ENCODE measurements around the gene COL2A1.
A peak's percentile ranks its signal among the peaks of the same experiment; 100 is the strongest.
"Not testable (repeated sequence)": the region's sequence is repeated elsewhere in the genome, so short reads cannot be mapped to it uniquely, and the experiment has no call there.

COL2A1 gene

GRCh38 chr12:47975816-47976215, 28.5 kb downstream of the COL2A1 start:
- no peak for DNase-seq (ENCODE audit: low spot score)

GRCh38 chr12:47975036-47975620, 29.1 kb downstream of the COL2A1 start:
- DNase-seq (ENCODE audit: low spot score) = no peak

GRCh38 chr12:47973870-47974269, 30.4 kb downstream of the COL2A1 start:
- DNase-seq (ENCODE audit: low spot score) = no peak

GRCh38 chr12:47972895-47973294, 31.4 kb downstream of the COL2A1 start:
- no peak for DNase-seq (ENCODE audit: low spot score)

GRCh38 chr12:47970843-47971242, 33.4 kb downstream of the COL2A1 start:
- DNase-seq (ENCODE audit: low spot score) = no peak

- no peak for DNase-seq (ENCODE audit: low spot score)
Observed at GRCh38 chr12:47969845-47970244, 34.4 kb downstream of the COL2A1 start.

- DNase-seq (ENCODE audit: low spot score) = no peak
Observed at GRCh38 chr12:47967461-47968321, 36.6 kb downstream of the COL2A1 start.

- DNase-seq (ENCODE audit: low spot score) = no peak
Observed at GRCh38 chr12:47965581-47965980, 38.7 kb downstream of the COL2A1 start.

- DNase-seq (ENCODE audit: low spot score) = peak; percentile 70
Observed at GRCh38 chr12:47964106-47964728, 40.1 kb downstream of the COL2A1 start.

GRCh38 chr12:47963340-47964040, 40.8 kb downstream of the COL2A1 start, which contains the start of gene TMEM106C:
Gene TMEM106C, plus strand, starts transcription at chr12:47963596. Its CDS starts 641 bp downstream, at chr12:47964237.
- peak; percentile 100 for DNase-seq (ENCODE audit: low spot score)

GRCh38 chr12:47962198-47962597, 42.1 kb downstream of the COL2A1 start:
- DNase-seq (ENCODE audit: low spot score) = no peak

GRCh38 chr12:47957671-47958070, 46.6 kb downstream of the COL2A1 start:
- DNase-seq (ENCODE audit: low spot score) = not testable (repeated sequence)

- no peak for DNase-seq (ENCODE audit: low spot score)
Observed at GRCh38 chr12:47955059-47955458, 49.2 kb downstream of the COL2A1 start.

- DNase-seq (ENCODE audit: low spot score) = no peak
Observed at GRCh38 chr12:47954467-47955045, 49.7 kb downstream of the COL2A1 start.

GRCh38 chr12:47954058-47954457, 50.2 kb downstream of the COL2A1 start:
- DNase-seq (ENCODE audit: low spot score) = no peak

- DNase-seq (ENCODE audit: low spot score) = no peak
Observed at GRCh38 chr12:47950856-47951468, 53.3 kb downstream of the COL2A1 start.

- peak; percentile 92 for DNase-seq (ENCODE audit: low spot score)
Observed at GRCh38 chr12:47949441-47950341, 54.6 kb downstream of the COL2A1 start.

GRCh38 chr12:47947341-47947740, 56.9 kb downstream of the COL2A1 start:
- DNase-seq (ENCODE audit: low spot score) = no peak

GRCh38 chr12:47946413-47947323, 57.6 kb downstream of the COL2A1 start:
- DNase-seq (ENCODE audit: low spot score) = no peak
